ACHN (cell line): ENCODE measurements around the gene HMGB3.
A peak's percentile ranks its signal among the peaks of the same experiment; 100 is the strongest.
"Not testable (repeated sequence)": the region's sequence is repeated elsewhere in the genome, so short reads cannot be mapped to it uniquely, and the experiment has no call there.

Source experiments
- DNase-seq: peaks from one replicate; pipeline ENCODE4 v3.0.0-alpha.2; 2015
- in situ Hi-C: cut with HindIII; loops from 2 replicates; pipeline ENCODE4 v1.10.0; 2017; ENCODE audit warnings: low sequenced_read_pairs, low pct_ligation_motif_present, low pct_unique_long_range_greater_than_20kb

Gene HMGB3

GRCh38 chrX:150972450-150972849, 10.7 kb upstream of the HMGB3 start:
- in situ Hi-C loops = no loop called here
- no peak for DNase-seq

- in situ Hi-C loops = no loop called here
- DNase-seq = no peak
Measured at GRCh38 chrX:150975655-150976390, 7.3 kb upstream of the HMGB3 start.

- no peak for DNase-seq
- in situ Hi-C loops = no loop called here
Measured at GRCh38 chrX:150977411-150978162, 5.5 kb upstream of the HMGB3 start.

- in situ Hi-C loops = no loop called here
Measured at GRCh38 chrX:150980186-150980585, 2.9 kb upstream of the HMGB3 start.

GRCh38 chrX:150980711-150981110, 2.4 kb upstream of the HMGB3 start:
- in situ Hi-C loops = no loop called here
- DNase-seq = no peak

More at GRCh38 chrX:150980186-150980585, 2.9 kb upstream of the HMGB3 start:
- DNase-seq = no peak

- in situ Hi-C loops = no loop called here
- DNase-seq = no peak
Measured at GRCh38 chrX:150982235-150982787, 824 bp upstream of the HMGB3 start.

- in situ Hi-C loops = no loop called here
- DNase-seq = no peak
Measured at GRCh38 chrX:150983521-150984168, 510 bp downstream of the HMGB3 start.

- in situ Hi-C loops = no loop called here
- DNase-seq = no peak
Measured at GRCh38 chrX:150984169-150984824, 1.2 kb downstream of the HMGB3 start.

GRCh38 chrX:150987687-150988086, 4.6 kb downstream of the HMGB3 start:
- DNase-seq, in situ Hi-C loops: not testable (repeated sequence)

- in situ Hi-C loops = no loop called here
- no peak for DNase-seq
Measured at GRCh38 chrX:150989420-150989819, 6.3 kb downstream of the HMGB3 start.

- DNase-seq = no peak
- in situ Hi-C loops = no loop called here
Measured at GRCh38 chrX:150990910-150991309, 7.8 kb downstream of the HMGB3 start.

- in situ Hi-C loops = no loop called here
- DNase-seq = no peak
Measured at GRCh38 chrX:151000861-151001331, 17.8 kb downstream of the HMGB3 start.

- DNase-seq = peak; percentile 13
- in situ Hi-C loops = no loop called here
Measured at GRCh38 chrX:151004085-151004484, 20.9 kb downstream of the HMGB3 start.

- in situ Hi-C loops = no loop called here
- DNase-seq = no peak
Measured at GRCh38 chrX:151006410-151007109, 23.4 kb downstream of the HMGB3 start.

GRCh38 chrX:151009582-151009981, 26.4 kb downstream of the HMGB3 start:
- in situ Hi-C loops = no loop called here
- DNase-seq = no peak

- DNase-seq = no peak
- in situ Hi-C loops = no loop called here
Measured at GRCh38 chrX:151013164-151013743, 30.1 kb downstream of the HMGB3 start.

GRCh38 chrX:151015684-151016083, 32.5 kb downstream of the HMGB3 start:
- in situ Hi-C loops = no loop called here
- DNase-seq = no peak

GRCh38 chrX:151019856-151020255, 36.7 kb downstream of the HMGB3 start:
- DNase-seq = no peak
- in situ Hi-C loops = no loop called here
